Esophagus squamous epithelium (tissue), 5 donors: ENCODE data around the gene FAM163A. TPM values are rescaled to one million over a fixed set of nuclear protein-coding genes. Genes with fewer than 3 reads are reported as not detected.

Experiments
- DNase-seq: peaks from one replicate; lab custom pipeline; 2025; lab: John Stamatoyannopoulos, UW
- H3K27ac ChIP-seq, 4 donors: fragments of 200-600 bp; sonication (generic); one replicate each; pipeline ENCODE4 v1.5.1; 2016 to 2019; ENCODE audit warnings: mild to moderate bottlenecking in 1 of 4
- H3K27me3 ChIP-seq, 4 donors: fragments of 200-600 bp; sonication (generic); 1 replicate in 3 of 4; 2 replicates in 1 of 4; pipeline versions ENCODE4 v1.5.1 to v1.6.0; 2017 to 2021; ENCODE audit warnings: antibody characterized with exemption in 1 of 4
- H3K36me3 ChIP-seq, 3 donors: fragments of 200-600 bp; sonication (generic); one replicate each; pipeline ENCODE4 v1.5.1; 2016 to 2019
- H3K4me1 ChIP-seq, 3 donors: fragments of 200-600 bp; sonication (generic); one replicate each; pipeline ENCODE4 v1.5.1; 2017 to 2019
- H3K4me3 ChIP-seq, 4 donors: fragments of 200-600 bp; sonication (generic); 1 replicate in 3 of 4; 2 replicates in 1 of 4; pipeline ENCODE4 v1.5.1; 2016 to 2019; ENCODE audit warnings: mild to moderate bottlenecking in 2 of 4, moderate library complexity in 1 of 4
- H3K9me3 ChIP-seq, 3 donors: fragments of 200-600 bp; sonication (generic); one replicate each; pipeline ENCODE4 v1.5.1; 2016 to 2019
- CTCF ChIP-seq, 6 experiments: fragments of 450-650 bp in 4 of 6; fragments of 200-600 bp in 2 of 6; sonication (generic) in 2 of 6; IDR thresholded peaks; one replicate each; pipeline ENCODE4 v1.5.1; 2016 to 2019; ENCODE audit warnings: antibody characterized with exemption in 6 of 6, mild to moderate bottlenecking in 4 of 6, moderate library complexity in 4 of 6
- POLR2A ChIP-seq, 4 donors: fragments of 450-650 bp; IDR thresholded peaks; one replicate each; pipeline ENCODE4 v1.6.1; 2017; ENCODE audit warnings: antibody characterized with exemption in 4 of 4, mild to moderate bottlenecking in 4 of 4, moderate library complexity in 3 of 4
- WGBS, 2 donors: methylation state at CpG; one replicate each; pipeline ENCODE4 v1.1.5; 2018; 5-methylcytosine and 5-hydroxymethylcytosine counted together
- intact Hi-C: fragments of 100-400 bp; cut with DNase I; formaldehyde crosslinking; loops from one replicate; pipeline ENCODE4 v1.15.0; 2022
- total RNA-seq, 4 donors: library from RNA; depleted of rRNA; stranded (reverse); fragments of >200 nt; gene quantifications; one replicate each; pipeline ENCODE4 v1.1.0, GENCODE V29; 2016
- donor health status: DM: yes; HTN: yes; CAD: no.

The FAM163A gene
- total RNA-seq, 4 donors from 2014 or later, result not detected

- Histone ChIP-seq H3K4me1 (peaks cover 0 to 12% (median 2%) of the 10 kb centered on the region in 3 donors), H3K4me3 (no peak overlapping the region), H3K27me3 (peaks cover 0 to 6% (median 0%) of the 10 kb centered on the region in 4 donors), H3K36me3 (no peaks in the 10 kb centered on the region), H3K9me3 (no peaks in the 10 kb centered on the region), H3K27ac (no peak overlapping the region)
- WGBS, 2 donors, result 79 to 83% methylated on average over 17 to 19 of the region's 19 CpGs
- intact Hi-C loops, result no loop called here
- TF ChIP-seq POLR2A (IDR thresholded peaks at IDR 0.05), result no peak
- no peak for TF ChIP-seq CTCF (IDR thresholded peaks at IDR 0.05)
- DNase-seq, result no peak
Observed at GRCh38 chr1:179805291-179806195, 62.5 kb downstream of the FAM163A start.

GRCh38 chr1:179806333-179806732 is 63.2 kb downstream of the FAM163A start:
- Histone ChIP-seq H3K9me3 (no peaks in the 10 kb centered on the region), H3K4me3 (no peak overlapping the region), H3K27ac (no peak overlapping the region), H3K4me1 (peaks cover 0 to 12% (median 2%) of the 10 kb centered on the region in 3 donors), H3K36me3 (no peaks in the 10 kb centered on the region), H3K27me3 (peaks cover 0 to 14% (median 0%) of the 10 kb centered on the region in 4 donors)
- TF ChIP-seq POLR2A (IDR thresholded peaks at IDR 0.05) (no peak), CTCF (IDR thresholded peaks at IDR 0.05) (no peak)
- intact Hi-C loops, result no loop called here
- no peak for DNase-seq
- 76 to 80% methylated on average over 4 of the region's 4 CpGs for WGBS, 2 donors

GRCh38 chr1:179807291-179807690 is 64.2 kb downstream of the FAM163A start:
- no peak overlapping the region for H3K27ac ChIP-seq

GRCh38 chr1:179807691-179808485 is 64.8 kb downstream of the FAM163A start:
- peaks cover 0 to 27% (median 0%) of the 10 kb centered on the region in 4 donors for H3K27me3 ChIP-seq
- peaks cover 0 to 12% (median 2%) of the 10 kb centered on the region in 3 donors for H3K4me1 ChIP-seq
- WGBS, 2 donors, result 64 to 86% methylated on average over 4 to 5 of the region's 11 CpGs
- no peaks in the 10 kb centered on the region for H3K36me3 ChIP-seq
- TF ChIP-seq POLR2A (IDR thresholded peaks at IDR 0.05), result no peak
- no peak for TF ChIP-seq CTCF (IDR thresholded peaks at IDR 0.05)
- intact Hi-C loops, result no loop called here
- H3K4me3 ChIP-seq, result no peak overlapping the region
- no peak overlapping the region for H3K27ac ChIP-seq
- no peak for DNase-seq
- no peaks in the 10 kb centered on the region for H3K9me3 ChIP-seq

More at GRCh38 chr1:179807291-179807690, 64.2 kb downstream of the FAM163A start:
- Histone ChIP-seq H3K4me1 (peaks cover 0 to 12% (median 2%) of the 10 kb centered on the region in 3 donors), H3K36me3 (no peaks in the 10 kb centered on the region), H3K9me3 (no peaks in the 10 kb centered on the region), H3K27me3 (peaks cover 0 to 21% (median 0%) of the 10 kb centered on the region in 4 donors), H3K4me3 (no peak overlapping the region)
- intact Hi-C loops, result no loop called here
- 61 to 83% methylated on average over 3 to 6 of the region's 9 CpGs for WGBS, 2 donors
- TF ChIP-seq CTCF (IDR thresholded peaks at IDR 0.05) (no peak), POLR2A (IDR thresholded peaks at IDR 0.05) (no peak)
- no peak for DNase-seq
